Measurements from ENCODE around the gene C16orf86.

- TF ChIP-seq, protein P1, sequence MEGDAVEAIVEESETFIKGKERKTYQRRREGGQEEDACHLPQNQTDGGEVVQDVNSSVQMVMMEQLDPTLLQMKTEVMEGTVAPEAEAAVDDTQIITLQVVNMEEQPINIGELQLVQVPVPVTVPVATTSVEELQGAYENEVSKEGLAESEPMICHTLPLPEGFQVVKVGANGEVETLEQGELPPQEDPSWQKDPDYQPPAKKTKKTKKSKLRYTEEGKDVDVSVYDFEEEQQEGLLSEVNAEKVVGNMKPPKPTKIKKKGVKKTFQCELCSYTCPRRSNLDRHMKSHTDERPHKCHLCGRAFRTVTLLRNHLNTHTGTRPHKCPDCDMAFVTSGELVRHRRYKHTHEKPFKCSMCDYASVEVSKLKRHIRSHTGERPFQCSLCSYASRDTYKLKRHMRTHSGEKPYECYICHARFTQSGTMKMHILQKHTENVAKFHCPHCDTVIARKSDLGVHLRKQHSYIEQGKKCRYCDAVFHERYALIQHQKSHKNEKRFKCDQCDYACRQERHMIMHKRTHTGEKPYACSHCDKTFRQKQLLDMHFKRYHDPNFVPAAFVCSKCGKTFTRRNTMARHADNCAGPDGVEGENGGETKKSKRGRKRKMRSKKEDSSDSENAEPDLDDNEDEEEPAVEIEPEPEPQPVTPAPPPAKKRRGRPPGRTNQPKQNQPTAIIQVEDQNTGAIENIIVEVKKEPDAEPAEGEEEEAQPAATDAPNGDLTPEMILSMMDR (IDR thresholded peaks at IDR 0.05), result no peak
- TF ChIP-seq POLR2A (IDR thresholded peaks at IDR 0.05), result no peak
Observed at GRCh38 chr16:67661886-67662652, 4.5 kb upstream of the C16orf86 start.

Data from adrenal gland (tissue), 5 donors.